H1 (cell line): ENCODE data around the gene WDR74. TPM values are rescaled to one million over a fixed set of nuclear protein-coding genes. Genes with fewer than 3 reads are reported as not detected.

ENCODE experiments used
- CTCF ChIA-PET: fragments of 300-600 bp; sonication (Branson Sonifier 250); formaldehyde crosslinking; loops from one replicate; lab custom pipeline; 2021; ENCODE audit not compliant: partially characterized antibody; lab: Charles Lee
- POLR2A ChIA-PET: fragments of 300-600 bp; sonication (Branson Sonifier 250); formaldehyde crosslinking; loops from one replicate; lab custom pipeline; 2021; ENCODE audit warnings: inconsistent platforms; ENCODE audit not compliant: partially characterized antibody; lab: Charles Lee
- DNase-seq, 2 experiments: peaks; one replicate each; pipeline versions ENCODE4 v3.0.0 to v3.0.0-alpha.2; 2010 to 2022; ENCODE audit warnings: low spot score in 2 of 2, low read depth in 1 of 2, mixed read lengths in 1 of 2
- FAIRE-seq: peaks from 2 replicates; lab custom pipeline; 2011; peaks lifted over from hg19 to GRCh38; lab: Jason Lieb, UNC
- H2AFZ ChIP-seq: 2 replicates; pipeline ENCODE4 v1.8.1; 2012; ENCODE audit warnings: low read length, inconsistent platforms
- H2AK5ac ChIP-seq: 2 replicates; pipeline ENCODE4 v1.6.1; 2013; ENCODE audit warnings: low read depth, low read length
- H2BK120ac ChIP-seq: replicated peaks from 2 replicates; pipeline ENCODE3; 2013; ENCODE audit warnings: low read depth, low read length, inconsistent platforms
- H2BK12ac ChIP-seq: 2 replicates; pipeline ENCODE4 v1.6.1; 2013; ENCODE audit warnings: low read depth, low read length
- H2BK15ac ChIP-seq: 2 replicates; pipeline ENCODE4 v1.6.1; 2013; ENCODE audit warnings: low read length
- H2BK20ac ChIP-seq: 2 replicates; pipeline ENCODE4 v1.6.1; 2013; ENCODE audit warnings: low read length
- H2BK5ac ChIP-seq: 2 replicates; pipeline ENCODE4 v1.6.1; 2013; ENCODE audit warnings: low read depth, low read length
- H3K14ac ChIP-seq: 2 replicates; pipeline ENCODE4 v1.6.1; 2013; ENCODE audit warnings: inconsistent platforms; ENCODE audit not compliant: insufficient read length
- H3K18ac ChIP-seq: 2 replicates; pipeline ENCODE4 v1.6.1; 2013; ENCODE audit warnings: low read length; ENCODE audit errors: extremely low read depth
- H3K23ac ChIP-seq: 2 replicates; pipeline ENCODE4 v1.6.1; 2013; ENCODE audit warnings: inconsistent platforms; ENCODE audit not compliant: insufficient read length
- H3K23me2 ChIP-seq: 2 replicates; pipeline ENCODE4 v1.6.1; 2013; ENCODE audit warnings: low read depth, low read length
- H3K27ac ChIP-seq: 2 replicates; pipeline ENCODE4 v1.6.1; 2011; ENCODE audit warnings: low read depth, low read length, inconsistent platforms
- H3K27me3 ChIP-seq, 4 experiments: replicated peaks in 1 of 4; 1 replicate in 1 of 4; 2 replicates in 3 of 4; pipeline versions ENCODE4 v1.6.1 to v1.8.1; 2011 to 2013; ENCODE audit warnings: low read length in 3 of 4, mild to moderate bottlenecking in 3 of 4, inconsistent platforms in 2 of 4, mixed read lengths in 2 of 4, moderate library complexity in 1 of 4; ENCODE audit not compliant: control insufficient read depth in 3 of 4, insufficient read depth in 3 of 4; ENCODE audit errors: extremely low read depth in 1 of 4
- H3K36me3 ChIP-seq, 4 experiments: 2 replicates each; pipeline versions ENCODE4 v1.6.1 to v1.8.1; 2011 to 2013; ENCODE audit warnings: mild to moderate bottlenecking in 4 of 4, low read length in 3 of 4, moderate library complexity in 2 of 4, control low read depth in 1 of 4, inconsistent platforms in 1 of 4; ENCODE audit not compliant: insufficient read depth in 4 of 4, control insufficient read depth in 2 of 4
- H3K4ac ChIP-seq: replicated peaks from 2 replicates; pipeline ENCODE3; 2013; ENCODE audit warnings: low read length, low read depth, mixed read lengths, inconsistent platforms; ENCODE audit not compliant: insufficient read length
- H3K4me1 ChIP-seq, 4 experiments: replicated peaks in 1 of 4; 1 replicate in 1 of 4; 2 replicates in 3 of 4; pipeline versions ENCODE4 v1.6.1 to v1.8.1; 2011 to 2013; ENCODE audit warnings: low read length in 3 of 4, inconsistent platforms in 2 of 4, mixed read lengths in 1 of 4; ENCODE audit not compliant: insufficient read depth in 4 of 4, control insufficient read depth in 3 of 4
- H3K4me2 ChIP-seq, 2 experiments: 2 replicates each; pipeline versions ENCODE4 v1.6.1 to v1.8.1; 2011 to 2013; ENCODE audit warnings: low read depth in 2 of 2, low read length in 2 of 2, control low read depth in 1 of 2, inconsistent platforms in 1 of 2, mild to moderate bottlenecking in 1 of 2; ENCODE audit not compliant: insufficient read depth in 1 of 2
- H3K4me3 ChIP-seq, 4 experiments: fragments of 200-600, 300-600 bp in 1 of 4; sonication (generic), shearing (Covaris generic), sonication (Bioruptor Twin) in 1 of 4; 2 replicates each; pipeline versions ENCODE4 v1.5.1 to v1.8.1; 2011 to 2016; ENCODE audit warnings: low read length in 4 of 4, low read depth in 3 of 4, control low read depth in 2 of 4, inconsistent platforms in 2 of 4, mild to moderate bottlenecking in 2 of 4, mixed read lengths in 1 of 4, moderate library complexity in 1 of 4; ENCODE audit not compliant: insufficient read depth in 2 of 4; ENCODE audit errors: extremely low read depth in 1 of 4
- H3K56ac ChIP-seq: replicated peaks from 2 replicates; pipeline ENCODE3; 2013; ENCODE audit warnings: low read depth, mild to moderate bottlenecking, mixed read lengths, low read length, inconsistent platforms; ENCODE audit not compliant: insufficient read length
- H3K79me1 ChIP-seq: 2 replicates; pipeline ENCODE4 v1.6.1; 2013; ENCODE audit warnings: low read depth, low read length, control low read depth
- H3K79me2 ChIP-seq, 2 experiments: 2 replicates each; pipeline versions ENCODE4 v1.6.1 to v1.8.1; 2012 to 2013; ENCODE audit warnings: low read length in 2 of 2, mild to moderate bottlenecking in 2 of 2, inconsistent platforms in 1 of 2; ENCODE audit not compliant: insufficient read depth in 2 of 2, control insufficient read depth in 1 of 2
- H3K9ac ChIP-seq, 4 experiments: replicated peaks in 1 of 4; 1 replicate in 1 of 4; 2 replicates in 3 of 4; pipeline versions ENCODE4 v1.6.1 to v1.8.1; 2011 to 2013; ENCODE audit warnings: low read depth in 3 of 4, low read length in 3 of 4, control low read depth in 2 of 4, mild to moderate bottlenecking in 2 of 4, moderate library complexity in 2 of 4, inconsistent platforms in 1 of 4; ENCODE audit errors: extremely low read depth in 1 of 4
- H3K9me3 ChIP-seq, 2 experiments: 2 replicates each; pipeline versions ENCODE4 v1.6.1 to v1.8.1; 2012 to 2013; ENCODE audit warnings: mild to moderate bottlenecking in 2 of 2, moderate library complexity in 2 of 2, control low read depth in 1 of 2, inconsistent platforms in 1 of 2, low read depth in 1 of 2, low read length in 1 of 2, mixed read lengths in 1 of 2; ENCODE audit not compliant: insufficient read depth in 2 of 2
- H4K20me1 ChIP-seq, 2 experiments: replicated peaks in 1 of 2; 2 replicates each; pipeline versions ENCODE3 to v1.8.1; 2011 to 2013; ENCODE audit warnings: inconsistent platforms in 2 of 2, low read length in 2 of 2, mild to moderate bottlenecking in 1 of 2; ENCODE audit not compliant: insufficient read depth in 2 of 2, control insufficient read depth in 1 of 2
- H4K5ac ChIP-seq: 2 replicates; pipeline ENCODE4 v1.6.1; 2013; ENCODE audit warnings: low read length, low read depth, mixed read lengths, inconsistent platforms; ENCODE audit not compliant: insufficient read length
- H4K8ac ChIP-seq: 2 replicates; pipeline ENCODE4 v1.8.0; 2013; ENCODE audit warnings: mild to moderate bottlenecking, moderate library complexity, low read length, inconsistent platforms; ENCODE audit not compliant: insufficient read depth; ENCODE audit errors: extremely low read depth
- H4K91ac ChIP-seq: replicated peaks from 2 replicates; pipeline ENCODE3; 2013; ENCODE audit warnings: low read length, mixed read lengths, inconsistent platforms; ENCODE audit not compliant: insufficient read length
- E2F6 ChIP-seq: IDR thresholded peaks from 2 replicates; pipeline ENCODE4 v1.6.1; 2012; ENCODE audit warnings: inconsistent platforms
- RNF2 ChIP-seq: fragments of 200-900, 300-1000 bp; sonication (generic); IDR thresholded peaks from 2 replicates; pipeline ENCODE4 v1.7.1; 2016; ENCODE audit warnings: borderline replicate concordance, low read depth, mild to moderate bottlenecking, antibody characterized with exemption, low read length; ENCODE audit not compliant: poor library complexity, severe bottlenecking; ENCODE audit errors: missing control alignments
- SIRT6 ChIP-seq: IDR thresholded peaks from one replicate; pipeline ENCODE4 v1.7.1; 2012; ENCODE audit warnings: low read length, inconsistent platforms
- WGBS, 2 experiments: shearing (Covaris generic) in 1 of 2; methylation state at CpG; one replicate each; pipeline versions ENCODE4 v1.1.6 to v1.1.7; 2013 to 2015; ENCODE audit warnings: low lambda C conversion rate in 2 of 2, mixed read lengths in 2 of 2, inconsistent platforms in 1 of 2, low coverage in 1 of 2, missing lambda C conversion rate in 1 of 2; ENCODE audit not compliant: insufficient replicate concordance in 2 of 2, insufficient coverage in 1 of 2, insufficient read length in 1 of 2; ENCODE audit errors: extremely low coverage in 1 of 2, missing lambda C conversion rate in 1 of 2; 5-methylcytosine and 5-hydroxymethylcytosine counted together
- polyA plus RNA-seq, 7 experiments: library from polyadenylated mRNA; depleted of rRNA in 3 of 7; stranded (reverse) in 5 of 7; unstranded in 2 of 7; fragments of >200 nt in 5 of 7; fragments of 200-250 nt in 2 of 7; gene quantifications; 1 replicate in 5 of 7; 2 replicates in 1 of 7; 4 replicates in 1 of 7; pipeline versions ENCODE4 v1.2.1 to v1.2.3, GENCODE V29; 2011 to 2013; ENCODE audit warnings: missing spikeins in 2 of 7, mixed read lengths in 2 of 7
- total RNA-seq: library from RNA; stranded (reverse); fragmentation: NEBNext Ultra II Directional; extraction: Animal tissue kit (Norgen Biotek cat#: 25700); gene quantifications from 2 replicates; pipeline ENCODE4 v1.2.1, GENCODE V29; 2021

The WDR74 gene
- total and polyA plus RNA-seq, 2 of the 8 experiments (the other 6 are each of a cell fraction or from before 2014, with no cell fraction given): 93.6 to 97.0 TPM

- CTCF ChIA-PET: no interaction called here
- Histone ChIP-seq H3K18ac (no peak overlapping the region), H3K36me3 (no peaks in the 10 kb centered on the region), H3K4me2 (no peak overlapping the region), H3K79me1 (no peaks in the 10 kb centered on the region), H4K91ac (no peak overlapping the region), H3K27ac (no peak overlapping the region), H2BK12ac (no peak overlapping the region), H3K4me3 (no peak overlapping the region), H3K23me2 (peaks cover 7% of the 10 kb centered on the region; the same call in 1 of the 2 replicates), H2AK5ac (no peak overlapping the region), H2BK20ac (no peak overlapping the region), H3K9me3 (no peaks in the 10 kb centered on the region), H2BK15ac (no peak overlapping the region), H2AFZ (no peak overlapping the region), H2BK120ac (no peak overlapping the region), H4K5ac (no peak overlapping the region), H2BK5ac (no peak overlapping the region), H4K20me1 (peaks cover 0 to 1% of the 10 kb centered on the region in 2 experiments), H4K8ac (no peak overlapping the region), H3K56ac (no peak overlapping the region), H3K9ac (no peak overlapping the region), H3K27me3 (no peaks in the 10 kb centered on the region), H3K23ac (no peak overlapping the region), H3K4me1 (peaks cover 0 to 5% (median 0%) of the 10 kb centered on the region in 4 experiments; a peak in 2 of 7 replicates), H3K4ac (no peak overlapping the region), H3K79me2 (no peaks in the 10 kb centered on the region)
- POLR2A ChIA-PET: interaction anchor here (9.7 to 20.0 kb wide), 3 partner anchors 7 to 39 kb away, joined by 398 to 2104 read pairs (median 913); partner anchors contain the start of genes SLC3A2, STX5 and TEX54
- no peak for FAIRE-seq
- 85% methylated on average over 3 of the region's 3 CpGs; no CpG with 5 or more reads in 1 of the 2 experiments for WGBS, 2 experiments
- TF ChIP-seq RNF2 (no peak), SIRT6 (no peak), E2F6 (no peak)
- TF ChIP-seq, all 59 proteins: peak for 0
- H3K14ac ChIP-seq: no peak overlapping the region
- DNase-seq: no peak
These were observed 6.8 kb upstream of the WDR74 start for GRCh38 chr11:62846177-62846576.
